Mucosa of rectum (tissue), 2 donors: ENCODE data around the gene ADCY6.
A peak's percentile ranks its signal among the peaks of the same experiment; 100 is the strongest.

ENCODE experiments used
- H3K27ac ChIP-seq, 2 donors: one replicate each; pipeline ENCODE4 v1.7.0; 2013; ENCODE audit warnings: inconsistent platforms in 2 of 2, low read depth in 2 of 2, low read length in 2 of 2
- H3K27me3 ChIP-seq, 2 donors: one replicate each; pipeline ENCODE4 v1.7.0; 2013; ENCODE audit warnings: low read length in 2 of 2; ENCODE audit not compliant: control insufficient read depth in 2 of 2, insufficient read depth in 2 of 2
- H3K36me3 ChIP-seq, 2 donors: one replicate each; pipeline ENCODE4 v1.7.0; 2013; ENCODE audit warnings: low read length in 2 of 2; ENCODE audit not compliant: control insufficient read depth in 2 of 2, insufficient read depth in 2 of 2
- H3K4me1 ChIP-seq, 2 donors: one replicate each; pipeline ENCODE4 v1.7.0; 2013; ENCODE audit warnings: low read length in 2 of 2, mild to moderate bottlenecking in 1 of 2; ENCODE audit not compliant: control insufficient read depth in 2 of 2, insufficient read depth in 2 of 2
- H3K4me3 ChIP-seq, 2 donors: one replicate each; pipeline ENCODE4 v1.7.0; 2013; ENCODE audit warnings: low read length in 2 of 2
- H3K9ac ChIP-seq, 2 donors: one replicate each; pipeline ENCODE4 v1.7.0; 2013; ENCODE audit warnings: low read length in 2 of 2, low read depth in 1 of 2, mild to moderate bottlenecking in 1 of 2
- H3K9me3 ChIP-seq, 2 donors: one replicate each; pipeline ENCODE4 v1.7.0; 2013; ENCODE audit warnings: low read length in 2 of 2; ENCODE audit not compliant: control insufficient read depth in 2 of 2
- donor health status: healthy.
- donor health status: Normal muscosa, but diverticular disease.

ADCY6 gene

GRCh38 chr12:48783432-48783831 lies 5.5 kb downstream of the ADCY6 start:
- peaks cover 38 to 47% of the 10 kb centered on the region in 2 donors for H3K4me1 ChIP-seq

DNA sequence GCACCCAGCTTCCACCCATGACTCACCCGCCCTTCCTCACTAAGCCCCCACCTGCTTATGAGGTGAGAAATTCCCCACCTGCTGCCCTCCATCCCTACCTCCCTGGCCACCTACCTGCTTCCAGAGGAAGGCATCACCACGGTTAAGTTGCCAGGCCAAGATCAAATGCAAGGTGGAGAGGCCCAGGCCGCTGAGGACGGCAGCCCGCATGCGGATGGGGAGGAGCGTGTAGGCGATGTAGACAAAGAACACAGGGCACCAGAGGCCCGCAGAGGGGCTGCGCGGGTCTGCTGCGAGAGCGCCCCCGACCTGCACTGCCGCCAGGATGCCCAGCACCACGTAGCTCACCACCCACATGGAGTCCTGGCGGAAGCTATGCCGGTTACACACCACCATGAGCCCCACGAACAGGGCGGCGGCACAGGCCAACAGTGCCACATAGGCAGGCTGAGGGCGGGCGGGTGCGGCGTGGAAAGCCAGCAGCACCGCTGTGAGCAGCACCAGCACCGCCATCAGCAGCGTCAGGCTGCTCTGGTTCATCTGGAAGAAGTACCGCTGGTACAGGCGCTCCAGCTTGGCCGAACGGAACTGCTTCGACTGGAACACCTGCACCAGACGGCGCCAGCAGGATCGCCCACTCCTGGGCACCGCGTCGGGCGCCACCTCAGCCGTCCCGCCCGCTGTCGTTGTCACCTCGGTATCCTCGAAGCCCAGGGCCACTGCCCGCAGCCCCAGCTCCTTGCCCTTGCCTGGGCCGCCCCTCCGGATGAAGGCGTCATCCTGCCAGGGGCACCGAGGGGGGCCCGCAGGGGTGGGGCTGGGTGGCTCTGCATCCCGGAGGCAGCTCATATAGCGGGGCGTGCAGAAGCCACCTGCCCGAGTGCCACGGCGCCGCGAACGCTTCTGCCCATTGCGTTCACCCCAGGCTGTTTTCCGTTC lies 6.2 kb downstream of the ADCY6 start:
- peaks cover 38 to 45% of the 10 kb centered on the region in 2 donors for H3K4me1 ChIP-seq
- peaks cover 5 to 16% of the 10 kb centered on the region in 2 donors for H3K36me3 ChIP-seq
- no peak overlapping the region for H3K27ac ChIP-seq
- H3K9ac ChIP-seq = no peak overlapping the region
- H3K9me3 ChIP-seq = no peaks in the 10 kb centered on the region
- H3K4me3 ChIP-seq = no peak overlapping the region
- no peaks in the 10 kb centered on the region for H3K27me3 ChIP-seq

More at GRCh38 chr12:48783432-48783831, 5.5 kb downstream of the ADCY6 start:
- peaks cover 3 to 12% of the 10 kb centered on the region in 2 donors for H3K36me3 ChIP-seq
- H3K9ac ChIP-seq = no peak overlapping the region
- no peaks in the 10 kb centered on the region for H3K27me3 ChIP-seq
- H3K27ac ChIP-seq = no peak overlapping the region
- H3K4me3 ChIP-seq = no peak overlapping the region
- H3K9me3 ChIP-seq = no peaks in the 10 kb centered on the region

GRCh38 chr12:48781750-48782456 lies 7.0 kb downstream of the ADCY6 start:
- H3K4me1 ChIP-seq = peaks cover 32 to 37% of the 10 kb centered on the region in 2 donors
- peaks cover 12 to 23% of the 10 kb centered on the region in 2 donors for H3K36me3 ChIP-seq
- H3K9me3 ChIP-seq = no peaks in the 10 kb centered on the region
- H3K27ac ChIP-seq = peak overlapping the region in 1 of 2 donors; percentile 48
- H3K27me3 ChIP-seq = no peaks in the 10 kb centered on the region
- H3K4me3 ChIP-seq = no peak overlapping the region
- no peak overlapping the region for H3K9ac ChIP-seq

DNA sequence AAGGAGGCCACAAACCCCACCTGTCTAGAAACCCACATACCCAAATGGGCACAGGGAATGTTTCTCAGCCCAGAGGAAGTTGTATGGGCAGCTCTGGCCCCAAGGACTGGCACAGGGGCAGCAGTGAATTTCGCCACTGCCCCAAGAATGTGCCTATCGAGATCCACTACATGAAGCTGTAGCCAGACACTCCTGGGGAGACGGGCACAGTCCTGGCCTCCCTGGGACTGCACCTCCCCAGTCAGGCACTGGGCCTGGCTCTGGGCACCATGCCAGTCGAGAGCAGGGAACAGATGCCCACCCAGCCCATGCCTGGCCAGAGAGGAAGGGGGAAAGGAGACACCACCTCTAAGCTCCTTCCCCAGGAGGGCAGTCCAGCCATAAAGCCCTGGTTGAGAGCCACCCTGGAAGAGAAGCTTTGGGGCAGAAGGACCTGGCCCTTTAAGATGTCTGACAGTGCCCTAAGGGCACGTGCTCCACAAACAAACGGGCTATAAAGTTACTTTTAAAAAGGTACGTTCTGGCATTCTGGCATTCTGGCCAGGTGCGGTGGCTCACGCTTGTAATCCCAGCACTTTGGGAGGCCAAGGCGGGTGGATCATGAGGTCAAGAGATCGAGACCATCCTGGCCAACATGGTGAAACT lies 8.4 kb downstream of the ADCY6 start:
- no peaks in the 10 kb centered on the region for H3K27me3 ChIP-seq
- no peak overlapping the region for H3K4me3 ChIP-seq
- peaks cover 29 to 30% of the 10 kb centered on the region in 2 donors for H3K4me1 ChIP-seq
- H3K36me3 ChIP-seq = peaks cover 25 to 37% of the 10 kb centered on the region in 2 donors
- peak overlapping the region; percentile 28 to 54 for H3K27ac ChIP-seq
- H3K9me3 ChIP-seq = no peaks in the 10 kb centered on the region
- peak overlapping the region in 1 of 2 donors; percentile 16 for H3K9ac ChIP-seq

DNA sequence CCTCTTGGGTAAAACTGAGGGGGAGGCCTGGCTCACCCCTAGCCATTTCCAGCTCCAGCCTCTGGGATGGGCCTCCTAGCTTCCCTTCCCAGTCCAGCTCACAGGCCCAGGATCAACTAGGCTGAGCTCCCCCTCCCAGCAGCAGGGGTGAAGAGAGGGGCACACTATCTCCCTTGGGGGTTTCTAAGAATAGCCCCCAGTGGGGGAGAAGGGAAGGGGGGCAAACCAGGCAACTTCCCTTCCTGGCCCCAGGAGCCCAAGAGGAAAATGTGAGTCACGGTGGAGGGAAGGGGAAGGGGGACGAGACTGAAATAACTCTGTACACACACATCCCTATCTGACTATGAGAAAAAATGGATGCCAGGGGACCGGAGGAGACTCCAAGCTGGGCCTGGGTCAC lies 9.0 kb downstream of the ADCY6 start:
- Histone ChIP-seq H3K9ac (peak overlapping the region in 1 of 2 donors; percentile 16), H3K27me3 (no peaks in the 10 kb centered on the region), H3K4me1 (peaks cover 29 to 30% of the 10 kb centered on the region in 2 donors), H3K9me3 (no peaks in the 10 kb centered on the region), H3K4me3 (no peak overlapping the region), H3K27ac (peak overlapping the region; percentile 28 to 54), H3K36me3 (peaks cover 32 to 43% of the 10 kb centered on the region in 2 donors)

DNA sequence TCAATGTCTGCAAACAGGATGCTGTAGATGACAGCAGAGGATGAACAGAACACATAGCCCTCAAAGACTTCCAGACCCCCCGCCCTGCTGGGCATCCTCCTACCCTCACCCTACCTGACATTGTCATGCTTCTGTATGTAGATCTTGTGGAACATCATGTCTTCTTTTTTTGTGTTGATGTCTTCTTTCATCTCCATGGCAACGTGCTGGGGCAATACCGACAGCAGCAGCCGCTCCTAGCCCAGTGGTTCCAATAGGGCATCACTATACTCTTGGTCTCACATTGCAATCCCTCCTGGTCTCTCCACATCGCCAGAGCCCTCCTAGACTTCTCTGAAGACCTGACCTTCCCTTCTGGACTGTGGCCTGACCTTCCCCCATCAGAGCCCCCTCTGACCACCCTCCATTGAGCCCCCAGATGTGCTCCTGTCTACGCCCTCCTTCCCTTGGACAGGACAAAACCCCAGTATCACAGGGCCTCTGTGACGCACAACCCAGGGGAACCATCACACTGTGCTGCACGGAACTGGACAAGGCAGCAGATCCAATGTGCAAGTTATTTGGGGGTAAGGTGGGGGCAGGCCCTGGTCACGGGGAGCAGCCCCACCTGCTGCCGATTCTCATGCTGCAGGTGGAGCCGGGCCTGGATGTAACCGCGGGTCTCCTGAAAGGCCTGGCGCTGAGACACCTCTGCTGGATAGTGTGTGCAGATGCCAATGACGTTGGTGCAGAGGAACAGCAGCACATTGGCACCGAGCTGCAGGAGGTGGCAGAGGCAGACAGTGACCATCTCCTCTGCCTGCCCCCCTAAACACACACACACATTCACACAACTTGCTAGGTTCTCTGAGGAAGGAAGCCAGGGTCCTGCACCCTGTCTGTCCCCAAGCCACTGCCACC lies 11.1 kb downstream of the ADCY6 start:
- Histone ChIP-seq H3K9me3 (no peaks in the 10 kb centered on the region), H3K27me3 (no peaks in the 10 kb centered on the region), H3K9ac (no peak overlapping the region), H3K36me3 (peaks cover 53 to 64% of the 10 kb centered on the region in 2 donors), H3K4me3 (no peak overlapping the region), H3K4me1 (peaks cover 28 to 30% of the 10 kb centered on the region in 2 donors), H3K27ac (no peak overlapping the region)

DNA sequence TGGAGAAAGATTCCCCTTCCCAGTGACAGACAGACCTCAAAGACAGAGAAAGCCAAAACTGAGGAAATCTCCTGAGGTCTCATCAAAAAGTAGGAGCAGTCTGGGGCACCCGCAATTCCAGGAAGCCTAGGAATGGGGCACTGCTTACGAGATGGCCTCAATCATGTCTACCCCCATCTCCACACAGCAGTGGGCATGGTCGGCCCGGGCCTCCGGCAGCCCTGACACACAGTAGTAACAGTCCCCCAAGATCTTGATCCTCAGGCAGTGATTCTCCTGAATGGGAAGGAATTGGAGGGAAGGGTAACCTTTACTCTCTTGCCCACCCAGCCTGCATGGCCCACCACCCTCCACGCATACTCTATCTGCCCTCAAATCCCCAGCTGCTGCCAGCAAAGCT lies 11.9 kb downstream of the ADCY6 start:
- no peaks in the 10 kb centered on the region for H3K9me3 ChIP-seq
- no peaks in the 10 kb centered on the region for H3K27me3 ChIP-seq
- no peak overlapping the region for H3K27ac ChIP-seq
- peaks cover 20 to 24% of the 10 kb centered on the region in 2 donors for H3K4me1 ChIP-seq
- no peak overlapping the region for H3K9ac ChIP-seq
- no peak overlapping the region for H3K4me3 ChIP-seq
- peaks cover 57 to 68% of the 10 kb centered on the region in 2 donors for H3K36me3 ChIP-seq

DNA sequence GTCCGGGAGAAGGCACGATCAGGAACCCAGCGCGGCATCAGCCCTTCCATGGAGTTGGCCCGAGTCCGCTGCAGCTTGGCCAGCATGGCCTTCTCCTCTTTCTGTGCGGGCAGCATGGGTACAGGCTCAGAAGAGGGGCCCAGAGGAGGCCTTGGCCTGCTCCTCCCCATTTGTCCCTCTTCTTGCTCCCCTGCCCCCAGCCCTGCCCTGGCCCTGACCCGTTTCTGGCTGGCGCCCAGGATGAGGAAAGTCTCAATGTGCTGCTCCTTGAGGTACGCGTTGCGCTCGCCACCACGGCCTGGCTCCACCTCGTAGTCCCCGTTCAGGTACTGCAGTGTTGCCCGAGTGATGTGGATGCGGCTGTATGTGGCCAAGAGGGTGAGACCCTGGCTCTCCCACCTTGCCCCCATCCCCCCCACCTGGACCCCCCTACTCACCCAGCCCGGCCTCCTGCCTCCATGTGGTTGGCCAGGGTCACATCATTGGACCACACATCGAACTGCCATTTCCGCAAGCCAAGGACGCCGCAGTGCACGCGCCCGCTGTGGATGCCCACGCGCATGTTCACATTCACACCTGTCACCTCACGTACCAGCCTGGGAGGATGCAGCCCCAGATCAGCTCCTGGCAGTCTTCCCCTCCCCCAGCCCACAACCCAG lies 12.8 kb downstream of the ADCY6 start:
- H3K36me3 ChIP-seq = peaks cover 65 to 73% of the 10 kb centered on the region in 2 donors
- no peak overlapping the region for H3K9ac ChIP-seq
- no peaks in the 10 kb centered on the region for H3K27me3 ChIP-seq
- no peaks in the 10 kb centered on the region for H3K9me3 ChIP-seq
- H3K27ac ChIP-seq = no peak overlapping the region
- H3K4me3 ChIP-seq = no peak overlapping the region
- H3K4me1 ChIP-seq = peaks cover 11 to 16% of the 10 kb centered on the region in 2 donors

- Histone ChIP-seq H3K9me3 (no peaks in the 10 kb centered on the region), H3K36me3 (peaks cover 72 to 79% of the 10 kb centered on the region in 2 donors), H3K27me3 (no peaks in the 10 kb centered on the region), H3K27ac (no peak overlapping the region), H3K4me3 (no peak overlapping the region), H3K9ac (no peak overlapping the region), H3K4me1 (peaks cover 6 to 11% of the 10 kb centered on the region in 2 donors)
Measured at GRCh38 chr12:48775299-48775698, 13.6 kb downstream of the ADCY6 start.
